ENCODE data around the gene GALNT1.

DNA sequence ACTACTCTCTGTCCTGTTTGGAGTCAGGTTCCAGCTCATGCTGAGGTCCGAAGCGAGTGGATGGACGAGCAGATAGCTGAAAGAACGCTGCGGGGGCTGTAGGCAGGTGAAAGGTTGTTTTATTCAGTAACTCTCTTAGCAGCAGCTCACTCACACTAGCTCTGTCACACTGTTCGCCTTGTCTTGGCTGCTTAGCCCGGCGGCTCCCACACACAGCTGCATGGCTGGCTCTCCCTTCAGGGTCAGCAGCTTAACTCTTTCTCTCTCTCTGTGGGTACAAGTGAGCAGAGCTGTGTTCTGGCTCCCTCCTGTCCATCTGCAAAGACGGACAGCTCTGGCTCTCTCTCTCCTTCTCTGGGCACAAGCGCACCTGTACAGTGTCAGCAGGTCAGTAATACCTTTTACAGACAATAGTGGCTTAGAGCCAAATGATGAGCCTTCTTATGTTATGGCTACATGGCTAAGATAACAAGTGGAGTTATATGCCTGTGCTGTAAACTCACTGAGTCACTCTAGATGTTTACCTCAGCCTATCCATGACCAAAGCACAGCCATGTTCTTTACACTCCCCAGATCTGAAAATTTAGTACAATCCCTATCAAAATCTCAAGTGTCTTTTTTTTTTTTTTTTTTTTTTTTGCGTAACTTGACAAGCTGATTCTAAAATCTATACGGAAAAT lies 149.3 kb downstream of the GALNT1 start:
- TF ChIP-seq, protein P1, sequence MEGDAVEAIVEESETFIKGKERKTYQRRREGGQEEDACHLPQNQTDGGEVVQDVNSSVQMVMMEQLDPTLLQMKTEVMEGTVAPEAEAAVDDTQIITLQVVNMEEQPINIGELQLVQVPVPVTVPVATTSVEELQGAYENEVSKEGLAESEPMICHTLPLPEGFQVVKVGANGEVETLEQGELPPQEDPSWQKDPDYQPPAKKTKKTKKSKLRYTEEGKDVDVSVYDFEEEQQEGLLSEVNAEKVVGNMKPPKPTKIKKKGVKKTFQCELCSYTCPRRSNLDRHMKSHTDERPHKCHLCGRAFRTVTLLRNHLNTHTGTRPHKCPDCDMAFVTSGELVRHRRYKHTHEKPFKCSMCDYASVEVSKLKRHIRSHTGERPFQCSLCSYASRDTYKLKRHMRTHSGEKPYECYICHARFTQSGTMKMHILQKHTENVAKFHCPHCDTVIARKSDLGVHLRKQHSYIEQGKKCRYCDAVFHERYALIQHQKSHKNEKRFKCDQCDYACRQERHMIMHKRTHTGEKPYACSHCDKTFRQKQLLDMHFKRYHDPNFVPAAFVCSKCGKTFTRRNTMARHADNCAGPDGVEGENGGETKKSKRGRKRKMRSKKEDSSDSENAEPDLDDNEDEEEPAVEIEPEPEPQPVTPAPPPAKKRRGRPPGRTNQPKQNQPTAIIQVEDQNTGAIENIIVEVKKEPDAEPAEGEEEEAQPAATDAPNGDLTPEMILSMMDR (IDR thresholded peaks at IDR 0.05): no peak
- TF ChIP-seq EZH2 (IDR thresholded peaks at IDR 0.05; ENCODE audit: borderline replicate concordance, insufficient read depth, low read depth, low read length, poor library complexity, severe bottlenecking): no peak
